Nephron progenitor cell (in vitro differentiated cells): Measurements from ENCODE around the gene PEAK3.

Source experiments
- DNase-seq: peaks from one replicate; pipeline ENCODE4 v3.0.0; 2021
- H3K27ac Mint-ChIP-seq: 2 replicates; pipeline ENCODE4 v1.8.0; 2021; ENCODE audit warnings: mild to moderate bottlenecking, moderate library complexity, mixed read lengths
- H3K27me3 Mint-ChIP-seq: 2 replicates; pipeline ENCODE4 v1.8.0; 2021; ENCODE audit warnings: mild to moderate bottlenecking, low read depth, mixed read lengths; ENCODE audit not compliant: poor library complexity
- H3K36me3 Mint-ChIP-seq: 2 replicates; pipeline ENCODE4 v1.8.0; 2021; ENCODE audit warnings: low read depth, mixed read lengths
- H3K4me1 Mint-ChIP-seq: 2 replicates; pipeline ENCODE4 v1.8.0; 2021; ENCODE audit warnings: mixed read lengths
- H3K4me3 Mint-ChIP-seq: 2 replicates; pipeline ENCODE4 v1.8.0; 2021; ENCODE audit warnings: mild to moderate bottlenecking, moderate library complexity, mixed read lengths
- H3K9me3 Mint-ChIP-seq: 2 replicates; pipeline ENCODE4 v1.8.0; 2021; ENCODE audit warnings: mild to moderate bottlenecking, moderate library complexity, mixed read lengths
- CTCF ChIP-seq: fragments of 200-600 bp; sonication (generic); IDR thresholded peaks from 2 replicates; pipeline ENCODE4 v1.5.0; 2021; ENCODE audit warnings: antibody characterized with exemption

PEAK3 gene

GRCh38 chr19:2296141-2296540 lies 14.2 kb upstream of the PEAK3 start:
- peaks cover 34% of the 10 kb centered on the region for H3K4me1 Mint-ChIP-seq
- H3K27me3 Mint-ChIP-seq = peaks cover 61% of the 10 kb centered on the region
- no peak for DNase-seq
- no peaks in the 10 kb centered on the region for H3K9me3 Mint-ChIP-seq
- H3K27ac Mint-ChIP-seq = no peak overlapping the region
- TF ChIP-seq CTCF = no peak
- no peak overlapping the region for H3K4me3 Mint-ChIP-seq
- no peaks in the 10 kb centered on the region for H3K36me3 Mint-ChIP-seq

- DNase-seq = no peak
- Mint-ChIP-seq H3K9me3 (no peaks in the 10 kb centered on the region), H3K36me3 (no peaks in the 10 kb centered on the region), H3K4me3 (peak overlapping the region; percentile 34), H3K27ac (peak overlapping the region; percentile 18), H3K27me3 (peaks cover 70% of the 10 kb centered on the region), H3K4me1 (peaks cover 26% of the 10 kb centered on the region)
- no peak for TF ChIP-seq CTCF
Measured at GRCh38 chr19:2294687-2295335, 12.8 kb upstream of the PEAK3 start.

- H3K36me3 Mint-ChIP-seq = peaks cover 4% of the 10 kb centered on the region
- H3K4me1 Mint-ChIP-seq = peaks cover 40% of the 10 kb centered on the region
- TF ChIP-seq CTCF = no peak
- no peaks in the 10 kb centered on the region for H3K9me3 Mint-ChIP-seq
- no peak overlapping the region for H3K27ac Mint-ChIP-seq
- DNase-seq = peak; percentile 86
- H3K27me3 Mint-ChIP-seq = peaks cover 99% of the 10 kb centered on the region
- peak overlapping the region; percentile 13 for H3K4me3 Mint-ChIP-seq
Measured at GRCh38 chr19:2291185-2291751, 9.3 kb upstream of the PEAK3 start.

- no peak for DNase-seq
- TF ChIP-seq CTCF = no peak
- no peak overlapping the region for H3K27ac Mint-ChIP-seq
- H3K4me3 Mint-ChIP-seq = peak overlapping the region; percentile 23
- peaks cover 4% of the 10 kb centered on the region for H3K36me3 Mint-ChIP-seq
- peaks cover 37% of the 10 kb centered on the region for H3K4me1 Mint-ChIP-seq
- H3K27me3 Mint-ChIP-seq = peaks cover 99% of the 10 kb centered on the region
- no peaks in the 10 kb centered on the region for H3K9me3 Mint-ChIP-seq
Measured at GRCh38 chr19:2290441-2291184, 8.6 kb upstream of the PEAK3 start.

GRCh38 chr19:2289714-2290435 lies 7.9 kb upstream of the PEAK3 start:
- peak overlapping the region; percentile 73 for H3K4me3 Mint-ChIP-seq
- peaks cover 30% of the 10 kb centered on the region for H3K4me1 Mint-ChIP-seq
- H3K27me3 Mint-ChIP-seq = peaks cover 99% of the 10 kb centered on the region
- H3K36me3 Mint-ChIP-seq = peaks cover 4% of the 10 kb centered on the region
- no peaks in the 10 kb centered on the region for H3K9me3 Mint-ChIP-seq
- no peak overlapping the region for H3K27ac Mint-ChIP-seq
- no peak for TF ChIP-seq CTCF
- peak; percentile 40 for DNase-seq
